Ectodermal cell (in vitro differentiated cells): ENCODE measurements around the gene C2CD4D.
"Not testable (repeated sequence)": the region's sequence is repeated elsewhere in the genome, so short reads cannot be mapped to it uniquely, and the experiment has no call there.

ENCODE experiments used
- H3K27ac ChIP-seq: 2 replicates; pipeline ENCODE4 v1.7.0; 2013; ENCODE audit warnings: mild to moderate bottlenecking, low read depth, low read length; ENCODE audit not compliant: insufficient read depth, poor library complexity, severe bottlenecking
- H3K27me3 ChIP-seq: 2 replicates; pipeline ENCODE4 v1.7.0; 2013; ENCODE audit warnings: mild to moderate bottlenecking, low read length; ENCODE audit not compliant: insufficient read depth, control insufficient read depth, poor library complexity, severe bottlenecking
- H3K36me3 ChIP-seq: one replicate; pipeline ENCODE4 v1.7.0; 2013; ENCODE audit warnings: low read length; ENCODE audit not compliant: control insufficient read depth, insufficient read depth
- H3K4me1 ChIP-seq: one replicate; pipeline ENCODE4 v1.7.0; 2013; ENCODE audit warnings: low read length; ENCODE audit not compliant: control insufficient read depth, insufficient read depth
- H3K4me3 ChIP-seq: 2 replicates; pipeline ENCODE4 v1.7.0; 2013; ENCODE audit warnings: low read depth, low read length, control low read depth; ENCODE audit not compliant: insufficient read depth
- H3K9me3 ChIP-seq: 2 replicates; pipeline ENCODE4 v1.7.0; 2013; ENCODE audit warnings: mild to moderate bottlenecking, low read length, moderate library complexity; ENCODE audit not compliant: control insufficient read depth
- WGBS, 2 experiments: methylation state at CpG; one replicate each; pipeline ENCODE4 v1.1.7; 2013; ENCODE audit warnings: missing lambda C conversion rate in 2 of 2; 5-methylcytosine and 5-hydroxymethylcytosine counted together

Gene C2CD4D

GRCh38 chr1:151858886-151859665 is 19.5 kb upstream of the C2CD4D start:
- H3K27ac ChIP-seq = no peak overlapping the region
- no peaks in the 10 kb centered on the region for H3K36me3 ChIP-seq
- no peak overlapping the region for H3K4me3 ChIP-seq
- WGBS, 2 experiments = 88 to 90% methylated on average over 6 of the region's 6 CpGs
- H3K27me3 ChIP-seq = no peaks in the 10 kb centered on the region
- H3K9me3 ChIP-seq = no peaks in the 10 kb centered on the region
- no peaks in the 10 kb centered on the region for H3K4me1 ChIP-seq

DNA sequence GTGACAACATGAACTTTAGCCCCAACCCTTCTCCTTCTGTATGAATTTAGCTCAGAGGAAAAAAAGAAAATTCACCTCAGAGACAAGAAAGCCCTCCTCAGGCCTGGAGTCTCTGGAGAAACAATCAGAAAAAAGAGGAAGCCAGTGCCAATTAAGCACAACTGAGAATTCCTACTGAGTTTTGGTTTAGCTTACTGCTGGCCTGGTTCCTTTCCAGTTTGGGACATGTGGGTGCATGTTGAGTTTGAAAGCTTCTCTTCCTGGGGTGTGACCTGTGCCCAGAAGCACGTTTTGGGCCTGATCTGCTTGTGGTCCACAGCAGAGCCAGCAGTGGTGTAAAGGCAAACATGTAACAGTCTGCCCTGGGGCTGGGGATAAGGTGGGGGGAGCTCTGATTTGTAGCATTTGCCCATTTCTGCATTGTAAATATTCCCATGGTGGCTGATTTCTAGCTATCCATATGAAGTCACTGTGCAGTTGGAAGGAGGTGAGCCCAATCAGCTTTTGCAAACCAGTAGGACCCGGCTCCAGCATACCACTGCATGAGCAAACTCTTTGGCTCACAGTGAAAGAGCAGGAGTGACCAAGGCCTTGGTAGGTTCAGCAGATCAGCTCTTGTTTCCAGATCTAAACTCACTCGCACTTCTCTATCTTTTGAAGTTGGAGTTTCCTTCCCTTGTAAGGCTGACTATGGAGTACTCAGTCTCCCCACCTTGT is 18.6 kb upstream of the C2CD4D start:
- Histone ChIP-seq H3K4me1 (no peaks in the 10 kb centered on the region), H3K4me3 (no peak overlapping the region), H3K9me3 (no peaks in the 10 kb centered on the region), H3K27me3 (no peaks in the 10 kb centered on the region), H3K27ac (no peak overlapping the region), H3K36me3 (no peaks in the 10 kb centered on the region)
- 82 to 91% methylated on average over 3 of the region's 3 CpGs for WGBS, 2 experiments

GRCh38 chr1:151855933-151856332 is 16.3 kb upstream of the C2CD4D start:
- H3K4me3 ChIP-seq = no peak overlapping the region
- no peaks in the 10 kb centered on the region for H3K4me1 ChIP-seq
- H3K27me3 ChIP-seq = no peaks in the 10 kb centered on the region
- H3K27ac ChIP-seq = no peak overlapping the region
- no peaks in the 10 kb centered on the region for H3K9me3 ChIP-seq
- H3K36me3 ChIP-seq = no peaks in the 10 kb centered on the region
- 81 to 84% methylated on average over 4 of the region's 4 CpGs for WGBS, 2 experiments

- not testable (repeated sequence) for H3K36me3 ChIP-seq, H3K4me3 ChIP-seq, H3K27ac ChIP-seq, H3K4me1 ChIP-seq, H3K27me3 ChIP-seq, H3K9me3 ChIP-seq
- WGBS, 2 experiments = 87 to 93% methylated on average over 7 to 8 of the region's 8 CpGs
Observed at GRCh38 chr1:151855516-151855915, 15.9 kb upstream of the C2CD4D start.

- Histone ChIP-seq H3K4me3 (no peak overlapping the region), H3K27me3 (no peaks in the 10 kb centered on the region), H3K9me3 (no peaks in the 10 kb centered on the region), H3K36me3 (no peaks in the 10 kb centered on the region), H3K4me1 (no peaks in the 10 kb centered on the region), H3K27ac (no peak overlapping the region)
- WGBS, 2 experiments = 90 to 92% methylated on average over 7 of the region's 7 CpGs
Observed at GRCh38 chr1:151854658-151855057, 15.0 kb upstream of the C2CD4D start.

GRCh38 chr1:151853411-151853943 is 13.9 kb upstream of the C2CD4D start, which contains the start of gene THEM5:
THEM5 (minus strand) TSS chr1:151853712; CDS start chr1:151853565, 147 bp downstream.
- H3K4me3 ChIP-seq = no peak within 1 kb of the TSS
- no peaks in the 10 kb centered on the region for H3K4me1 ChIP-seq
- 91 to 92% methylated on average over 5 of the region's 5 CpGs for WGBS, 2 experiments
- no peaks in the 10 kb centered on the region for H3K36me3 ChIP-seq
- no peaks in the 10 kb centered on the region for H3K9me3 ChIP-seq
- H3K27ac ChIP-seq = no peak within 1 kb of the TSS
- no peaks in the 10 kb centered on the region for H3K27me3 ChIP-seq

- Histone ChIP-seq H3K27ac (no peak overlapping the region), H3K9me3 (no peaks in the 10 kb centered on the region)
- 93 to 96% methylated on average over 4 of the region's 4 CpGs for WGBS, 2 experiments
Observed at GRCh38 chr1:151852733-151853132, 13.1 kb upstream of the C2CD4D start.

DNA sequence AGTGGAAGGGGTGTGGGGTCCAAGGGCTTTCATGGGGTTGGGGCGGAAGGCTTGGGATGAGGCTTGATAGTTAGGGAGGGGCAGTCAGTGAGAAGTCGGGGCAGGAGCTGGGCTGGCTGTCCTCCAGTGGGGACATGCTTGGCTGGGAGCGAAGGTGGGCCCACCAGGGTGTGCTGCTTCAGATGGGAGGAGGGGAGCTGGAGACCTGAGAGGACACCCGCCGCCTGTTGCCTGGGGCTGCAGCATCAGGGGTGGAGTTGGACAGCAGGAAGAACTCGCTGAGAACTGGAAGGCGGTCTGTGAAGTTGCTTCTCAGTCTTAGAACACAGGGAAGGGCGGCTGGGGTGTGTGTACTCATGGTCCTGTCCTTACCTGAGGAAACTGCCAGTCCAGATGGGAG is 12.3 kb upstream of the C2CD4D start:
- no peak overlapping the region for H3K27ac ChIP-seq
- WGBS, 2 experiments = 86 to 88% methylated on average over 8 of the region's 8 CpGs
- H3K4me3 ChIP-seq = no peak overlapping the region
- H3K36me3 ChIP-seq = no peaks in the 10 kb centered on the region
- H3K9me3 ChIP-seq = no peaks in the 10 kb centered on the region
- H3K27me3 ChIP-seq = no peaks in the 10 kb centered on the region
- H3K4me1 ChIP-seq = no peaks in the 10 kb centered on the region

More at GRCh38 chr1:151852733-151853132, 13.1 kb upstream of the C2CD4D start:
- Histone ChIP-seq H3K27me3 (no peaks in the 10 kb centered on the region), H3K4me1 (no peaks in the 10 kb centered on the region), H3K36me3 (no peaks in the 10 kb centered on the region), H3K4me3 (no peak overlapping the region)

GRCh38 chr1:151849871-151850270 is 10.3 kb upstream of the C2CD4D start:
- Histone ChIP-seq H3K4me3 (no peak overlapping the region), H3K27ac (no peak overlapping the region), H3K36me3 (no peaks in the 10 kb centered on the region), H3K4me1 (no peaks in the 10 kb centered on the region), H3K27me3 (no peaks in the 10 kb centered on the region), H3K9me3 (no peaks in the 10 kb centered on the region)

DNA sequence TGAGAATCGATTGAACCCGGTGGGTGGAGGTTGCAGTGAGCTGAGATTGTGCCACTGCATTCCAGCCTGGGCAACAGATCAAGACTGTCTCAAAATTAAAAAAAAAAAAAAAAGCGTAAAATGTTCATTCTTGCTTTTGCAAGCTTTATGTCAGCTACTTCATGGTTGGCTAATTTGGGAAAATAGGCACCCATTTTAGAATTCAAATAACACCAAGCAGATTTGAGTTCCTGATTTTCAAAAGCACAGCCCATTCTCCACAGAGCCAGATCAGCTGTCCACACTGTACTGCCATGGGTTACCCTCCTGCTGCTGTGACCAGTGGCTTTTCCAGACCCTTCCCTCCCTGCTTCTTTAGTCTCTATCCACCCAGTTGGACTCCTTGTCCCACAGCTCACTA is 9.5 kb upstream of the C2CD4D start:
- Histone ChIP-seq H3K9me3 (no peaks in the 10 kb centered on the region), H3K4me1 (no peaks in the 10 kb centered on the region), H3K4me3 (no peak overlapping the region), H3K27me3 (no peaks in the 10 kb centered on the region), H3K27ac (no peak overlapping the region), H3K36me3 (no peaks in the 10 kb centered on the region)
- WGBS, 2 experiments = 94 to 95% methylated on average over 3 of the region's 3 CpGs
